GM12875 (cell line): Measurements from ENCODE around the gene AGAP1.

Source experiments
- H3K4me3 ChIP-seq: one replicate; pipeline ENCODE4 v1.5.1; 2011; ENCODE audit warnings: low read depth, low read length, control low read depth
- TF ChIP-seq, protein P1 (sequence below): IDR thresholded peaks from 2 replicates; pipeline ENCODE4 v1.5.1; 2011; ENCODE audit warnings: low read depth, mild to moderate bottlenecking, control low read depth, inconsistent platforms, low read length, moderate library complexity, borderline replicate concordance; ENCODE audit not compliant: insufficient read depth

Gene AGAP1

DNA sequence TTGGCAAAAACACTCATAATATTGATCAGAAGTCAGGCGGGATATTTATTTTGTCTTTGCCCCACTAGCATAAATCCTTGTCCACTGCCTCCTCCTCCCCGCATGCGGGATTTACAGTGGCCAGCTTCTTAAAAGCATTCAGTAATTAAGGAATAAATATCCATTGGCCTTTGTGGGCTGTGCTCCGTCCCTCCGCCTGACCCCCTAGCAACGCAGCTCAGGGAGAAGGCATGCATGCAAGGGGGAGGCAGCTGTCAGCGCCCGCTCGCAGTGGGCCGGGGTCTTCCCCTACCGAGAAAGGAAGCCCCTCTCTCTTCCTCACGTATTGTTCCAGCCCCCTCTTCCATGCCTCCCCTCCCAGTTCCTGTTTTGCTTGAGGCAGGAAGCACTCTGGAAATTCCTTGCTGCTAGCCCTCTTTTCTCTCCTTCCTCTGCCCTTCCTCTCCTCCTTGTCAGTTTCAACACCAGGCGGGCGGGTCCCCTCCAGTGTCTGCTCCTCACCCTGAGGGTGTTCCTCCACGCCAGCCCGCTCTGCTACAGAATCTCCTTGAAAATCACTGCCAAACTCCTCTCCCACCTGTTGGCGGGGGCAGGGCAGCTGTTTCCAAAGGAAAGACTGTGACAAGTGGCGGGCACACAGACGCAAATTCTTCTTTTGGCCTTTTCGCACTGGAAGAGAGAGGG lies 614.2 kb downstream of the AGAP1 start:
- H3K4me3 ChIP-seq, result no peak overlapping the region
- TF ChIP-seq, protein P1, sequence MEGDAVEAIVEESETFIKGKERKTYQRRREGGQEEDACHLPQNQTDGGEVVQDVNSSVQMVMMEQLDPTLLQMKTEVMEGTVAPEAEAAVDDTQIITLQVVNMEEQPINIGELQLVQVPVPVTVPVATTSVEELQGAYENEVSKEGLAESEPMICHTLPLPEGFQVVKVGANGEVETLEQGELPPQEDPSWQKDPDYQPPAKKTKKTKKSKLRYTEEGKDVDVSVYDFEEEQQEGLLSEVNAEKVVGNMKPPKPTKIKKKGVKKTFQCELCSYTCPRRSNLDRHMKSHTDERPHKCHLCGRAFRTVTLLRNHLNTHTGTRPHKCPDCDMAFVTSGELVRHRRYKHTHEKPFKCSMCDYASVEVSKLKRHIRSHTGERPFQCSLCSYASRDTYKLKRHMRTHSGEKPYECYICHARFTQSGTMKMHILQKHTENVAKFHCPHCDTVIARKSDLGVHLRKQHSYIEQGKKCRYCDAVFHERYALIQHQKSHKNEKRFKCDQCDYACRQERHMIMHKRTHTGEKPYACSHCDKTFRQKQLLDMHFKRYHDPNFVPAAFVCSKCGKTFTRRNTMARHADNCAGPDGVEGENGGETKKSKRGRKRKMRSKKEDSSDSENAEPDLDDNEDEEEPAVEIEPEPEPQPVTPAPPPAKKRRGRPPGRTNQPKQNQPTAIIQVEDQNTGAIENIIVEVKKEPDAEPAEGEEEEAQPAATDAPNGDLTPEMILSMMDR, result no peak

DNA sequence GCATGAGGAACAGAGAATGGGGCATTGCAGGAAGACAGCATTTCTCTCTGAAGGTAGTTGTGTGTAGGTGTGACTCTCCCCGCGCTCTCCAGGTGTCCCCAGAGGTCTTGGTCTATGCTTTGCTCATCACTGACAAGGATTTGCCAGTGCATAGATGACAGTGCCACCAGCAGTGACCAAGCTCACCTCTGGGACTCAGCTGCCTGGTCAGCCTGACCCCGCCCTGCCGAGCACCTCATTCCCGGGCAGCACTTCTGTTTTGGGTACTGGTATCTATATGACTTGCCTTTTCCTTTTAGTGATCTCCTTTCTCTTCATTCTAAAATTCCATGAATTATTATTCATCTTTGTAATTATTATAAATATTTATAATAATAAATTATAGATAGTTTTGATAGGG lies 615.2 kb downstream of the AGAP1 start:
- H3K4me3 ChIP-seq, result no peak overlapping the region
- TF ChIP-seq, protein P1, result no peak

DNA sequence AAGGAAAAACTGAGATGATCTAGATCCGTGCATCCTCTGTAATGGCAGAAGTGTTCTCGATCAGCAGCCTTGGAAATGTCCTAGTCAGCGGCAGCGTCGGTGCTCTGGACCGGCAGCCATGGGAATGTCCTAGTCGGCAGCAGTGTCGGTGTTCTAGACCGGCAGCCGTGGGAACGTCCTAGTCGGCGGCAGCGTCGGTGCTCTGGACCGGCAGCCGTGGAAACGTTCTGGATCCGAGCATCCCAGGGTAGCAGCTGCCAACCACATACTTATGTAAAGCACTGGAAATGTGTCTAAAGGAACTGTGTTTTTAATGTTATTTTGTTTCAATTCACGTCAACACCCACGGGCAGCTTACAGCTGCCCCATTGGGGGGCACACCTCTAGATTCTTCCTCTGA lies 615.6 kb downstream of the AGAP1 start:
- TF ChIP-seq, protein P1, result no peak

DNA sequence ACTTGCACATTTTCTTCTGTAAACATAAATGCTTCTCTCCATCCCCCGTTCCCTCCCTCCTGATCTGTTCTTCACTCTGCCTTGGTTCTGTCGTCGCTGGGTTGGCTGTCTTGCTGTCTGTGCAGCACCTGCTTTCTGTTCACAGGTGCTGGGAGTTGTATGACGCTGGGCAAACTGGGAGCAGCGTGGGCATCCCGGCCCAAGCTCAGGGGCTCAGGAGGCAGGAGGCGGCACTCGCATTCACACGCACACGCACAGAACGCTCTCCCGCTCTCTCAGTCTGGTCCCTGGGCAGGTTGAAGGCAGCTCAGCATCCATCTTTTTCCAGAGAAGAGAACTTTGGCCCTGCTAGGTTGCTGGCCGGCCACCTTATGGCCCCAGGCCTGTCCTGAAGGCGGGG lies 618.6 kb downstream of the AGAP1 start:
- TF ChIP-seq, protein P1, result no peak
- no peak overlapping the region for H3K4me3 ChIP-seq

More for the DNA sequence above, 615.6 kb downstream of the AGAP1 start:
- H3K4me3 ChIP-seq, result no peak overlapping the region

DNA sequence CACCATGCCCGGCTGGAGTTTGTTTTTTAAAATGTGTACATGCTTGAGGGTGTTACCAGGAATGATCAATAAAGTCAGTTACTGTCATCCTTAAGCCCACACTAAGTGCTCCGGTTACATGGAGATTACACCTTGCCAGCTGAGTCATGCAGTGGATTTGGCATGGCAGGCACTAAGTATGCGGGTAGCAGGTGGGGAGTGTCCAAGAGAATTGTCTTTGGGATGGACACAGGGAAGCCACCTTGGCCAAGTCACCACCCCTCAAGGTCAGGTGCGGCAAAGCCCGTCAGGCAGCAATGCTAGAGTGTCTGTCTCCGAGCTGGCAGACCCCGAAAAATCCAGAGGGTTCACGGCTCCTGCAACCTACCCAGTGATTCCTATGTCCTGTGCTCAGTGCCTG lies 619.6 kb downstream of the AGAP1 start:
- no peak overlapping the region for H3K4me3 ChIP-seq
- TF ChIP-seq, protein P1, result no peak

DNA sequence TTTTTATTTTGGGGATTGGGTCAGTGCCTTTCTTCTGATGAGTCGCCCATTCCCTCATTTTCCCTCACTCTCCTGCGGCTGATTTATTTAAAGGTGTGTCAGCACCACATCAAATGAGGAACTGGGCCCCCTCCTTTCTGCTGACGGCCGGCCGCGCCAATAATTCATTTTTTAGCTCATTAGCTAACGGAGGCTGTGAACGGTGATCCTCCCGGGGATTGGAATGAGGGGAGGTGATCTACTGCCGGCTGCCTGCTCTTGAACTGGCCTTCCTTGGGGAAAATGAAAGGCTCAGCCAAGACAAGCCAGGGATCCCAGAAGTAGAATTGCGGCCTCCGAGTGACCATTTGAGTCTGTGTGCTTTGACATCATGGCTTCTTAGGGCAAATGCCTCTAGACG lies 620.1 kb downstream of the AGAP1 start:
- TF ChIP-seq, protein P1, result no peak
- no peak overlapping the region for H3K4me3 ChIP-seq

DNA sequence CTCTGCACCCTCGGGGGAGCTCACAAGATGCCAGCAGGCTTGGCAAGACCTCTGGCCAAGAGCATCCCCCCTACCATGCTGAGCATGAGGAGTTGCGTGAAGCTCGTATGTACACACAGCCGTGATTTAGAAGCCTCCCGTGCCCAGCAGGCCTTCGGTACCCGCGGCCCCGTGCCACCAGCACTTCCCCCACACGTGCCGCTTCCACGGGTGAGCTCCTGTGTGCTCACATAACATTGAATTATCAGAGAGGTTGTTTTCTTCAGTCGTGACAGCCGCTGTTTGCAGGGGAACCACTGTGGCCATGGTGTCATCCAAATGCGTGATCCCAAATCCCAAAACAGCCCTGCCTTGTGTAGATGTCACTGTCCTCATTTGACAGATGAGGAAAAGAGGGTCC lies 621.1 kb downstream of the AGAP1 start:
- no peak overlapping the region for H3K4me3 ChIP-seq

More for the DNA sequence above, 621.1 kb downstream of the AGAP1 start:
- TF ChIP-seq, protein P1, result no peak
